Mucosa of rectum (tissue), 2 donors: ENCODE data around the gene CHGA.

Experiments
- H3K27ac ChIP-seq, 2 donors: one replicate each; pipeline ENCODE4 v1.7.0; 2013; ENCODE audit warnings: inconsistent platforms in 2 of 2, low read depth in 2 of 2, low read length in 2 of 2
- H3K27me3 ChIP-seq, 2 donors: one replicate each; pipeline ENCODE4 v1.7.0; 2013; ENCODE audit warnings: low read length in 2 of 2; ENCODE audit not compliant: control insufficient read depth in 2 of 2, insufficient read depth in 2 of 2
- H3K36me3 ChIP-seq, 2 donors: one replicate each; pipeline ENCODE4 v1.7.0; 2013; ENCODE audit warnings: low read length in 2 of 2; ENCODE audit not compliant: control insufficient read depth in 2 of 2, insufficient read depth in 2 of 2
- H3K4me1 ChIP-seq, 2 donors: one replicate each; pipeline ENCODE4 v1.7.0; 2013; ENCODE audit warnings: low read length in 2 of 2, mild to moderate bottlenecking in 1 of 2; ENCODE audit not compliant: control insufficient read depth in 2 of 2, insufficient read depth in 2 of 2
- H3K4me3 ChIP-seq, 2 donors: one replicate each; pipeline ENCODE4 v1.7.0; 2013; ENCODE audit warnings: low read length in 2 of 2
- H3K9ac ChIP-seq, 2 donors: one replicate each; pipeline ENCODE4 v1.7.0; 2013; ENCODE audit warnings: low read length in 2 of 2, low read depth in 1 of 2, mild to moderate bottlenecking in 1 of 2
- H3K9me3 ChIP-seq, 2 donors: one replicate each; pipeline ENCODE4 v1.7.0; 2013; ENCODE audit warnings: low read length in 2 of 2; ENCODE audit not compliant: control insufficient read depth in 2 of 2
- donor health status: healthy.
- donor health status: Normal muscosa, but diverticular disease.

Gene CHGA

DNA sequence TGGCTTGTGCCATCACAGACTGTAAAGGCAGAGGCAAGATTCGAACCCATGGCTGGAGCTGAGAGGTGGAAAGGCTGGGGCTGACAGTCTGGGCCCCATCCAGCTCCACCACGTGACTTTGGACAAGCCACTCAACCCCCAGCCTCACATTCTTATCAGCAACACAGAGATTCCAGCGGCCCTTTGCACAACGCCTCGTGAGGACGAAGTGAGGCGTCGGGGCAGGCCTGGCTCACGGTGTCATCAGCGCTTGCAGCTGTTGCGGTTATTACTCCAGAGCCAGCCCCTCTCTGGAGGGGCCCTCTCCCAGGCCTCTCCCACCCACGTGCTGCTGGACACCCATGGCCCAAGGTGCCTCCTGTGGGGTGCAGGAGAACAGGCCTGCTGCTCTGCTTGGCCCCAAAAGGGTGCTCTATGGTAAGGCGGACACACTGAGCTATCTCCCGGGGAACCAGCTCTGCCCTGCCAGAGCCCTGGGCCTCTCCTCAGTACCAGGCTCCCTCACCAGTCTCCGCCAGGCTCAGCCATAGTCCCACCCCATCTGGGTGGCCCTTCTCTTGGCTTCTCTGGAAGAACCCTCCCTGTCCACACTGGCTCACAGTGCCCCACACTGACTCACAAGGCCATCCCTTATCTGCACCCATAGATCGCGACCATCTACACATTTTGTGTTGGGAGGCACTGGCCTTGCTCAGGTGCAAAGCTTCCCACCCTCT lies 21.1 kb downstream of the CHGA start:
- Histone ChIP-seq H3K4me1 (peaks cover 2 to 9% of the 10 kb centered on the region in 2 donors), H3K27me3 (no peaks in the 10 kb centered on the region), H3K36me3 (peaks cover 44 to 50% of the 10 kb centered on the region in 2 donors), H3K4me3 (no peak overlapping the region), H3K9me3 (no peaks in the 10 kb centered on the region), H3K9ac (no peak overlapping the region), H3K27ac (no peak overlapping the region)

DNA sequence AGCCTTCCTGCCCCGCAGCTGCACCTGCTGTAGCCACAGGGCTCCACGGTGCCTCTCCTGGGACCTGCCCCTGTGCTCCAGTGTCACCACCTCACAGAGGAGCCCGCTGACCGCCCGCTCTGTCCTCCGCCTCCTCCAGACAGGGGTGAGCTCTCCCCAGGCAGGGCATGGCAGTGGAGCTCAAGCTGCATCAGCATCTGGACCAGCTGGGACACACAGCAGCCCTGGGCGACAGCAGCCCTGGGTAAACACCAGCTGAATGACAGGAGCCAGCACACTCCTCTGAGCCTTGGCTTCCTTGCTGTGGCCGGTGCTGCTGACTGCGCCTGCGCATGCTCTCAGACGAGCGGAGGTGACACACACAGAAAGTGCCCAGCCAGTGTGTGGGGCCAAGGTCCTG lies 22.0 kb downstream of the CHGA start:
- Histone ChIP-seq H3K27me3 (no peaks in the 10 kb centered on the region), H3K27ac (no peak overlapping the region), H3K36me3 (peaks cover 46 to 50% of the 10 kb centered on the region in 2 donors), H3K9me3 (no peaks in the 10 kb centered on the region), H3K4me3 (no peak overlapping the region), H3K9ac (no peak overlapping the region), H3K4me1 (peaks cover 2 to 9% of the 10 kb centered on the region in 2 donors)

DNA sequence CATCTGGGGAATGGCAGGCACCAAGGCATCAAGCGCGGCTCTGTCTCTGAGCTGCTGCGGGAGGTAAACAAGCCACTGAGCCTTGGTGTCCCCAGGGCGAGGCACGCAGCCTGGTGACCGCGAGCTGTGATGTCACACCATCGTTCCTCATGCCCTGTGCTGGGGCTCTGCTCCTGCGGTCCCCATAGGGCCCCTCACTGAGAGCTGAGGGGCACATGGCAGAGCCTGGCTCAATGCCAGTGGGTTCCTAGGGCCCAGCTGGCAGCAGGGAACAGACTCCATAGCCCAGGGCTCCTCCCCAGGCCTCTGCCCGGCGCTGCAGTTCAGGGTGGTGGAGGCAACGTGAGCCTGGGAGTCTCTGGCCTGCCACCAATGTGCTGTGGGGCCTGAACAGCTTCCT lies 22.6 kb downstream of the CHGA start:
- H3K4me3 ChIP-seq: no peak overlapping the region
- peaks cover 2 to 9% of the 10 kb centered on the region in 2 donors for H3K4me1 ChIP-seq
- no peaks in the 10 kb centered on the region for H3K27me3 ChIP-seq
- no peak overlapping the region for H3K27ac ChIP-seq
- H3K36me3 ChIP-seq: peaks cover 51 to 52% of the 10 kb centered on the region in 2 donors
- H3K9me3 ChIP-seq: no peaks in the 10 kb centered on the region
- H3K9ac ChIP-seq: no peak overlapping the region

DNA sequence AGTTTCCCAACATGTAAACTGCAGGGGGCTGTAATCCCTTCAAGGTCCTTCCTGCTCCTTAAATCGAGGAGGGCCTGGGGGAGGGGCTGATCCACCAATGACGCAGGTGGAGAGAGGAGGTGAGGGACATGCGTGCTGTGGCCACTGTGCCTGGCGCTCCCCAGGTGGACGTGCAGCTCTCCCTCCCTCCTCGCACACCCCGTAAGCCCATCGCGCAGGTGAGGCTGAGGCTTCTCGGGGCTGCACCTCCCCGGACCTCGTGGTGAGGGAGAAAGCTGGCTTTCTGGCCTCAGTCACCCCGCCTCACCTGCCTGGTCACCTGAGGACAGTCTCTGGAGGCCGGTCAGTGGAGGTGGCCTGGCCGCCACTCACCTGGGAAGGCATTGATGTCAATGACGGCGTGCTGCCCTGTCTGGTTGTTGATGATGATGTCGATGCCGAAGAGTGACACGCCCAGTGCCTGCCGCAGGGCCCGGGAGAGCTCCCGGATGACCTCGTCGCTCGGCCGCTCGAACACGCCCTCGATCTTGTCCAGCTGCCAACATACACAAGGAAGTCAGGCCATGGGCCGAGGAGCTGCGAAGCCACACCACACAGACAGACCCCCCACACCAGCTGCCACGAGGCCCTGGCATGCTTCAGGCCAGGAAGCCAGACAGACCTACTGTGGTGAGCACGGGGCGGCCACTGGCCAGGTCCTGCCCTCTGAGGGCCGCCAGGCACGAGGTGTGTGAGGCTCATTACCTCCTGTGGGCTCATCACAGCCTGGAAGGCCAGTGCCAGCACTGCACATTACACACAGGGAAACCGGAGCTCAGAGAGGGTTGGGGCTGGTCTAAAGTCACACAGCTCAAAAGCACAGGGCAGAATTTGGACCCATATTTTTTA lies 23.3 kb downstream of the CHGA start:
- Histone ChIP-seq H3K4me1 (peaks cover 2 to 9% of the 10 kb centered on the region in 2 donors), H3K4me3 (no peak overlapping the region), H3K9me3 (no peaks in the 10 kb centered on the region), H3K36me3 (peaks cover 55% of the 10 kb centered on the region in 2 donors), H3K9ac (peak overlapping the region in 1 of 2 donors; percentile 59), H3K27ac (peak overlapping the region; percentile 63 to 71), H3K27me3 (no peaks in the 10 kb centered on the region)

DNA sequence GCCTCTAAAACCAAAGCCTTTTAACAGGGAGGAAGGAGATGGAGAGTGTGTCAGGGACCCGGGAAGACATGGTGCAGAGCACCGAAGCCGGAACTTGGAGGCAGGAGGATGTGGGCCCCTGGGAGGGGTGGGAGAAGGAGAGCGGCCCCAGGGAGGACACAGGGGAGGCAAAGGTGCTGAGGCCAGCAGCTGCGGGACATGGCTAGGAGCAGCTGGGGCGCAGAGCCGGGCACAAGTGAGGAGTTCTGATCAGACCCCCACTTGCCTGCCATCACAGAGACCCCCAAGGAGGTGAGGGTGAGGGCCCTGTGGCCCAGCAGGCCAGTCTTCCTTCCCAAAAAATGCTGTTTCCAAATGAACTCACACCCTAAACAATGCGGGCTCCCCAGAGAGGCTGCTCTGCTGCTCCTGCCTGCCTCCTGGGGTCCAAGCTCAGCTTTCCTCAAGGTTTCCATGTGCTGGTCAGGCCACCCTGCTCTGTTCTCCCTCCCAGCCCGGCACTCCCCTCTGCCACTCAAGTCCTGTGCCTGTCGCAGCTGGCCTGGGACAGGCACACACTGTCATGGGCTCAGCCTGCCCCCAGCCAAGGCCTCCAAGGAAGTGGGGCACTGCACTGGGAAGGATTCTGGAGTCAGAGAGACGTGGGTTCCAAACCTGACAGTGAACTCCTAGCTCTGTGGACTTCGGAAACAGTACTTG lies 24.0 kb downstream of the CHGA start:
- H3K4me1 ChIP-seq: peaks cover 2 to 9% of the 10 kb centered on the region in 2 donors
- peaks cover 53 to 54% of the 10 kb centered on the region in 2 donors for H3K36me3 ChIP-seq
- peak overlapping the region; percentile 63 to 68 for H3K27ac ChIP-seq

DNA sequence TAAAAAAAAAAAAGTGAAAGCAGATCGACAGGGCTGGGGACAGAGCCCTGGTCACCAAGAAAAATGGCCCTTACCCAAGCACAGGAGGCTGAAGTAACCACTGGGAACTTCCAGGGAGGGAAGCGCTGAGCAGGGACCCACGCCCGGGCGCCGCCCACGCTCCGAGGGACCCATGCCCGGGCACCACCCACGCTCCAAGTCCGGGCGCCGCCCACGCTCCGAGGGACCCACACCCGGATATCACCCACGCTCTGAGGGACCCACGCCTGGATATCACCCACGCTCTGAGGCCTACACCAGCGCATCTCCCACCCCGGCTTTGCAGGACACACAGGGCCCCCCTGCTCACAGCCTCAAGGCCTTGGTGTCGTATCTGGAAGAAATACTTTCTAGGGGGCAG lies 25.7 kb downstream of the CHGA start:
- no peaks in the 10 kb centered on the region for H3K9me3 ChIP-seq
- H3K36me3 ChIP-seq: peaks cover 43 to 46% of the 10 kb centered on the region in 2 donors
- H3K27me3 ChIP-seq: no peaks in the 10 kb centered on the region
- no peak overlapping the region for H3K27ac ChIP-seq
- no peak overlapping the region for H3K9ac ChIP-seq
- H3K4me3 ChIP-seq: no peak overlapping the region
- peaks cover 2 to 9% of the 10 kb centered on the region in 2 donors for H3K4me1 ChIP-seq

More for the DNA sequence above, 24.0 kb downstream of the CHGA start:
- Histone ChIP-seq H3K4me3 (no peak overlapping the region), H3K27me3 (no peaks in the 10 kb centered on the region), H3K9me3 (no peaks in the 10 kb centered on the region), H3K9ac (peak overlapping the region in 1 of 2 donors; percentile 59)

DNA sequence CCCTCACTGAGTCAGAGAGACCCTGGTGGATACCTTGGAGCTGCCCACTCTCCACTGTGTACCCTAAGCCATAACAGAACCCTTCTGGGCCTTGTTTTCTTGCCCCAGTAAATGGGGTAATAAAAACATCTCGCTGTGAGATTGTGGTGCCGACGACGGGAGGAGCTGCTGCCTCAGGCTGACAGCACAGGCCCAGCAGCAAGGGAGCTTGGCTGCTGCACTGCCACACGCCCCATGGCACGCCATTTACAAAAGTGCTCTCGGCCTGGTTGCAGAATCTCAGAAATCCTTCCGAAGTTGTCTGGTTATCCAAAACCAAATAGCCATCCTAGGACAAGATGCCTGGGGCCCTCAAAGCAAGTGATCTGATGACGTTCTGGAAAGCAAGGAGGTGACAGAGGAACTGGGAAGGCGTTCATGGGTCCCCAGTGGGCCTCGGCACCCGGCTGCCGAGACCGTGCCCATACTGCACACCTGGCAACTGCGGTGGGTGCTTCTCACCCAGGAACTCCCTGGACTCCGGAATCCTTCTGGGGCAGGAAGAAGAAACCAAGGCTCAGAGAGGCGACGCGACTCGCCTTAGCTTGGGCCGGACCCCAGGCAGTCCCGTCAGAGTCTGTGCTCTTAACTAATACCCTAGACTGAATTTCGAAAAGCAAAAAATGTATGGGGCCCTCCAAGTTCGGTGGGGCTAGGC lies 26.7 kb downstream of the CHGA start:
- H3K9me3 ChIP-seq: no peaks in the 10 kb centered on the region
- H3K27me3 ChIP-seq: no peaks in the 10 kb centered on the region
- H3K4me1 ChIP-seq: peaks cover 2 to 9% of the 10 kb centered on the region in 2 donors
- no peak overlapping the region for H3K9ac ChIP-seq
- H3K4me3 ChIP-seq: no peak overlapping the region
- H3K27ac ChIP-seq: no peak overlapping the region
- peaks cover 40 to 41% of the 10 kb centered on the region in 2 donors for H3K36me3 ChIP-seq

DNA sequence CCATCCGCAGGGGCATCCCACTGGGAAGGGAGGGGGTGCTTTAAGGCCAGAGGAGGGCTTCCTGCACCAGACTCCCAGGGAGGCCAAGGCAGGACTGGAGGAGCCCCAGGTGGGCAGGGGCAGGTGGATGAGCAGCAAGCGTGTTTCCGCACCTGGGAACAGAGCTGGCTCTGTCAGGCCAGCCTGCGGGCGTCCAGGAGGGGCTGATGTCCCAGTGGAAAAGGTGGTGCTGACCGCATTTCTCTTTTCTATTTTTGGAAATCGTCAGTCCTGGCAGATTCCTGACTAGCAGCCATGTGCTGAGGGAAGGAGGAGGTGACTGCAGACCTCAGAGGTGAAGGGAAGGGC lies 27.2 kb downstream of the CHGA start:
- H3K27me3 ChIP-seq: no peaks in the 10 kb centered on the region
- H3K4me1 ChIP-seq: peaks cover 2 to 9% of the 10 kb centered on the region in 2 donors
- H3K27ac ChIP-seq: no peak overlapping the region
- peaks cover 38% of the 10 kb centered on the region in 2 donors for H3K36me3 ChIP-seq
- no peak overlapping the region for H3K4me3 ChIP-seq
- no peak overlapping the region for H3K9ac ChIP-seq
- H3K9me3 ChIP-seq: no peaks in the 10 kb centered on the region

DNA sequence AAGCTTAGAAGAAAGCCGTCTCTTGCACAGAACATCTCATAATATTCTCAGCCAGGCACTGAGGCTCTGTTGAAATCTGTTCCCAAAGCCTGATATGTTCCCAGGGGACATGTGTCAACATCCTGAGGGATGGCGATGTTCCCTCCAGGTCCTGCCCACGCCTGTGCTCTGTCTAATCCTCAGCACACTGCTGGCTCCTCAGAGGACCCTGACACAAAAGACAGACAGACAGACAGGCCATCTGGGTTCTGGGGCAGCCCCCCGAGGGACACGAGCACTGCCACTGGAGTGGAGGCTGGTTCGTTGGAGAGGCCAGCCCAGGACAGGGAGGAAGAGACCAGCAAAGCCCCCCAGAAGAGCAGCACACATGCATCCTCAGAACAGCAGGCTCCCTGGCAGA lies 27.8 kb downstream of the CHGA start:
- Histone ChIP-seq H3K4me1 (peaks cover 2 to 9% of the 10 kb centered on the region in 2 donors), H3K27ac (no peak overlapping the region), H3K36me3 (peaks cover 32 to 38% of the 10 kb centered on the region in 2 donors)

More for the DNA sequence above, 27.8 kb downstream of the CHGA start:
- Histone ChIP-seq H3K9ac (no peak overlapping the region), H3K4me3 (no peak overlapping the region), H3K9me3 (no peaks in the 10 kb centered on the region), H3K27me3 (no peaks in the 10 kb centered on the region)
